GM21526 (cell line): Measurements from ENCODE around the gene HS6ST2.

Source experiments
- ATAC-seq: cut with Tn5 transposase; IDR thresholded peaks from one replicate; pipeline ENCODE4 v1.9.1; 2021; ENCODE audit warnings: moderate library complexity; ENCODE audit not compliant: unreplicated experiment, low FRiP score

HS6ST2 gene

DNA sequence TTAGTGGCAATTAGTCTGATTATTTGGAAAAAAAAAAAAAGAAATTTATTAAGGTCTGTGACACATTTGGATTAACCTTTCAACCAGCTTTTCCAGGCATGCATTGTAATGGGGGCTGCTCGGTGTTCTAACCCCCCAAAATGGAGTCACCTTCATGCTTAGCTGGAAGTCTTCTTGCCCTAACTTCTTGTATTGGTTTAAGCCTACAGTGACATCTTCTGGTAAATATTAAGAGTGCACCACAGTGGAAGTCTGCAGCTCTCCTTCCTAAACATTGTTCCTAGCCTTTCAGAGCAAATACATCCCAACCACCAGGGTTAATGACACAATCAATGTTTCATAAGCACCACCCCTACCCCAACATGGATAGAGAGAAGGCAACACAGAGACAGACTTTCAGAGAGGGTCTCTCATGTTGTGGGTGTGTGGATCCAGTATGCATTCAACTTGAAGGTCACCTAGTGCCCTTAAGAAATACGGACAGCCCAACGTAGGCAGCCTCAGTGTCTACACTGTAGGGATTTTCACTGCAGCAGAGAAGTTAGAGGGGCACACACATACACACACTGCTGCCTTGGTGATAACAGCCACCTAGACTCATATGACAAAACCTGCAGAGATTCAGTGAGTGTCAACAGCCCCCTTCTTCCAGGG, 326.7 kb downstream of the HS6ST2 start:
- peak; percentile 71 for ATAC-seq

- ATAC-seq = no peak
These were observed 334.0 kb downstream of the HS6ST2 start for GRCh38 chrX:132624466-132624865.

DNA sequence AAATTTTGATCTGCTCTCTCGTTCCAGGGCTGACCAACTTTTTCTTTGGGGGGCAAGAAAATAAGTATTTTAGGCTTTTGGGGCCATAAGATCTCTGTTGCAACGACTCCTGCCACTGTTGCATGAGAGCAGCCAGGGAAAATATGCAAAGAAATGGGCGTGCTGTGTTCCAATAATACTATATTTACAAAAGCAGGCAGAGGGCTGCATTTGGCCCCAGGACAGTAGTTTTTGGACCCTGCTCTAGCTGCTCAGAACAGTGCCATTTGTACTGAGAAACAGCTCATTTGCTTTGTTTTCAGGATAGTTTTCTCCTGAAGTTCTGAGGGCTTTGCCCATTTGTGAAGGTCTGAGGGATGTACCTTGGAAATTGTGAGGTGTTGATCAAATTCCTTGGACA, 334.5 kb downstream of the HS6ST2 start:
- no peak for ATAC-seq

- no peak for ATAC-seq
These were observed 335.1 kb downstream of the HS6ST2 start for GRCh38 chrX:132623300-132623699.

- no peak for ATAC-seq
These were observed 336.3 kb downstream of the HS6ST2 start for GRCh38 chrX:132622130-132622529.

- no peak for ATAC-seq
These were observed 339.6 kb downstream of the HS6ST2 start for GRCh38 chrX:132618810-132619209.

DNA sequence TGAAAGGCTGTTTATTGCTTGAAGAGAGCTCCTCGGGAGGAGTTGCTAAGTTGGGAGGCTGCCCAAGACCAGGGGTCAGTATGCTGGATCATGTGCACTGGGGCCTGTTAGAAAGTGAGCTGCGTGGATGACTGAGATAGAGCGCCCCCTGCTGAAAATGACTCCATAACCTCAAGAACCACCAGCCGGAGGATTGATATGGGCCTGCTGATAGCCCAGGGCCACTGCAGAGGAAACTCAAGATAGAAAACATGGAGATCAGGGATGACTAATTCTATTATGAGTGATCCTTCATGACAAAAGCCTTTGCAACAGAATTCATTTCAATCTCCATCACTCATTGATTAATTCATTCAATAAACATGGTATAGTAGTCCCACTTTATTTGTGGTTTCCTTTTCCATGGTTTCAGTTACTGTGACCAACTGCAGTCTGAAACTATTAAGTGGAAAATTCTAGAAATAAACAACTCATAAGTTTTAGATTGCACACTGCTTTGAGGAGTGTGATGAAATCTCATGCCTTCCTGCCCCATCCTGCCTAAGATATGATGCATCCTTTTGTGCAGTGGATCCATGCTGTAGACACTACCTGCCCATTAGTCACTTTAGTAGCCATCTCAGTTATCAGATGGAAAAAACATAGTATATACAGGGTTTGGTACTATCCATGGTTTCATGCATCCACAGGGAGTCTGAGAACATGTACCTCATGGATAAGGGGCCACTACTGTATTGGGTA, 342.9 kb downstream of the HS6ST2 start:
- no peak for ATAC-seq

- no peak for ATAC-seq
These were observed 344.1 kb downstream of the HS6ST2 start for GRCh38 chrX:132614297-132614696.

DNA sequence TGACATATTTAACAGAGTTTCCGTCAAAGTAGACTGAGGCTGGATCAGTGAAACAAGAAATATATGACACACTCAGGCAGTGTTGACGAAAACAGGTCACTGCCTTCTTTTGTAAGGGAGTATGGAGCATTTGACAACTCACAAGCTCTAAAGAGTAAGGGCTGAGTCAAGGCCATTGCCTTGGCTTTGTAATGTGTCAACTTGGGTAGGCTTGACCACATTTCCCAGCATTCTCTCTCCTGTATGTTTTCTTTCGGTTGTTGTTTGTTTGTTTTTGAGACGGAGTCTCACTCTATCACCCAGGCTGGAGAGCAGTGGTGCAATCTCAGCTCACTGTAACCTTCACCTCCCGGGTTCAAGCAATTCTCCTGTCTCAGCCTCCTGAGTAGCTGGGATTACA, 344.6 kb downstream of the HS6ST2 start:
- ATAC-seq = no peak

DNA sequence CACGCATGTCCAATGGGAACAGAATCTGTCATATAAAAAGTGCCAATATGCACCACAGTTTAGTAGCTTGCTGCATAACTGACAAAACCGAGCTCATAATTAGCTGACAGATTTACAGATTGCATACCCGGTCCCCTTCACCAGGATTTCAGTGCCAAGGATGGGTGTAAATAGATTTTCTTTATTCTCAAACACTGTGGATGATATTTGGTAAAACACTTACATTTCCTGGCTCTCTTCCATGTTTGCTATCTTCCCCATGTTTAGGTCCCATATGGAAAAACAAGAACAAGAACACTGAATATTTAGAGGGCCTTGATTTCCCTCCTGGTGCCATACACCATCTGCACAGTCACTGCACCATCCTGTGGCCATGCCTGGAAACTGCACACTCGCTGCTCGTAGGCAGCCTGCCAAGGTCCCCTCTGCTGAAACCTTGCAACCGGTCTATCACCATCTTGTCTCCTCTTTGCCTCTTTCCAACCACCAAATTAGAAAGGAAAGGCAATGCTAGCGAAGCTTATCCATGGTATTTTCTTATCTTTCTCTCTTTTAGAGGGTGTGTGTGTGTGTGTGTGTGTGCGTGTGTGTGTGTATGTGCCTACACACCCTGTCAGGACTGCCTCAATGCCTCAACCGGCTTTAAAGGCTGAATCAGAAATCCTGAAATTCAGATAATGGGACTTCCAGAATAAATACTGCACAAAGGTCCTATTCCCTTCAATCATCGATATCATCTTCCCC, 345.4 kb downstream of the HS6ST2 start:
- ATAC-seq = peak; percentile 76

DNA sequence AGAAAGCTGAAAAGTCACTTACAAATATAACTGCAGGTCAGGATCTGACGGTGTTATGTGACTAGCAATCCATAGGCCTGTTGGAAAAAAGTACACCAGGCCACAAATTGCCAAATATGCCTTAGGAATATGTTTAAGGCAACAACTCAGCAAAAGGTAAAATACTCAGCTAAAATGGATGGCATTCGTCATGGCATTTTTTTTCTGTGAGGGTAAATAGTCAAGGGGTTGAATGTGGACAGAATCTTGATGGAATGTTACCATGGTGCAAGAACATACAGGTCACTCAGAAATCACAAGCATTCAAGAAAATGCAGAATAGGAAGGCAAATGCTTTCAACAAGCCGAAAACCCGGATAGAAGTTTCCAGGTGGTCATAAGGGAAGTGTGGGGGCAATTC, 347.9 kb downstream of the HS6ST2 start:
- no peak for ATAC-seq

GRCh38 chrX:132609362-132609848, 349.0 kb downstream of the HS6ST2 start:
- ATAC-seq = no peak

- ATAC-seq = no peak
These were observed 354.6 kb downstream of the HS6ST2 start for GRCh38 chrX:132603700-132604286.

DNA sequence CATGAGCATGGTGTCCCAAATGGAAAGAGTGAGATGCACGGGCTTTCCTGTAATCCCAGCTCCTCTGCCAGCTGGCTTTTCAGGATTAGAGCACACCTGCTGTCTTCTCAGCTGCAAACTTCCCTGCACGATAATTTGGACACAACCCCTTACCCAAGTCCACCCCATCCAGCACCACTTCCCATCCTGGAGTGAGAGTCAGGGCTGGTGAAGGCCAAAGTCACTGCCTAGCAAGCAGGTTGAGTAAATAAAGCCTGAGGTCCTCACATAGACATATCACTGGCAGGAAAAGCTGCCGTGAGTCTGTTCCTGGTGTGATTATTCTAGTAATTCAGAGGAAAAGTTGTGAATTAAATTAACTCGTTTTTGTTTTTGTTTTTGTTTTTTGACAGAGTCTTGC, 355.7 kb downstream of the HS6ST2 start:
- ATAC-seq = no peak

- ATAC-seq = no peak
These were observed 363.4 kb downstream of the HS6ST2 start for GRCh38 chrX:132594999-132595398.

GRCh38 chrX:132594129-132594528, 364.3 kb downstream of the HS6ST2 start:
- ATAC-seq = no peak

GRCh38 chrX:132592880-132593279, 365.5 kb downstream of the HS6ST2 start:
- ATAC-seq = no peak

GRCh38 chrX:132591719-132592275, 366.6 kb downstream of the HS6ST2 start:
- no peak for ATAC-seq

DNA sequence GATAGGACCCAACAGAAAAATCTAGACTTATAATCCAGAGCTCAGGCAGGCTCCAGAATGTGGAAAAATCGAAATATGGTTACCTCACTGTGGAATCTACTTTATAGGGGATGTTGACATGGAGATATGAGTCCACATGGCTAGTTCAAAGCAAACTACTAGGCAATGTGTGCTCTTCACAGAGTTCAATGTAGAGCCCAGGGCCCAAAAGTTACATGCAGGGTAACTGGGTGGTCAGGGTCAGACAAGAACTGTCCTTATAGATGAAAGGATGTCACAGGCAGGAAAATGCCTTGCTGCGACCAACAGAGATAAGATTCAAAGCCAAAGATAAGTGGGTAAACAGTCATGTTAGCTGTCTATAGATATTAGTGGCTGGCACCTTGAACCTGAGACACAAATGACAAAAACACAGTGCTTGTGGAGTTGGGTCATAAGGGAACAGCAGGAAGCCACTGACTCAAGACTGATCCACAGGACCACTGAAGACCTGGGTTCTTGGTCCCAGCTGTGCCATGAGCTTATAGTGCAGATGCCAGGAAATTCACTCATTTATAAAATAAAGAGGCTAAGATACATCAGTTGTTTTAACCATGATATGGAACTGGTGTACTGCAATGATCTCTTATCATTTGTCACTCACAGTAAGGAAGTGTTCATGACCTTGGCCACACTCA, 367.9 kb downstream of the HS6ST2 start:
- no peak for ATAC-seq

DNA sequence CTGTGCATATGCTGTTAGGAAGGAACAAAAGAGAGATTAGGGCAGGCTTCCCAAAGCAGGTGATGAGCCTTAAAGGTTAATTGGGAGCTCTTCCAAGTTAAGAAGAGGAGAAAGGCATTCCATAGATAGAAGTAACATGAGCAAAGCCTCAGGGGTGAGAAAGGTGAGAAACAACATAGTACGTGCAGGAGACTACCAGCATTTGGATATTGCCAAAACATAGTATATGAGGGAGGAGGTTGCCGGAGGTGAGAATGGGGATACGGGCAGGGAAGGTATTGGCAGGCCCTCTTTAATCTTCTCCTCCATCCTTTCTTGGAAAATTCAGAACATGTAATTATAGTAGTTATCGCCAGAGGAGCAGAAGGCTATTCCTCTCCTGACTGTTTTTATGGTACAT, 373.5 kb downstream of the HS6ST2 start:
- no peak for ATAC-seq
